ENCODE data around the gene GAS7.
A peak's percentile ranks its signal among the peaks of the same experiment; 100 is the strongest.

The GAS7 gene

GRCh38 chr17:10111907-10112452, 86.4 kb downstream of the GAS7 start:
- DNase-seq (ENCODE audit: low read depth): no peak

GRCh38 chr17:10109146-10109545, 89.3 kb downstream of the GAS7 start:
- DNase-seq (ENCODE audit: low read depth): no peak

GRCh38 chr17:10107316-10108165, 90.9 kb downstream of the GAS7 start:
- no peak for DNase-seq (ENCODE audit: low read depth)

GRCh38 chr17:10106067-10106466, 92.3 kb downstream of the GAS7 start:
- no peak for DNase-seq (ENCODE audit: low read depth)

GRCh38 chr17:10105513-10106001, 92.8 kb downstream of the GAS7 start:
- peak; percentile 45 for DNase-seq (ENCODE audit: low read depth)

GRCh38 chr17:10103712-10104111, 94.7 kb downstream of the GAS7 start:
- DNase-seq (ENCODE audit: low read depth): no peak

- DNase-seq (ENCODE audit: low read depth): no peak
These were observed 95.6 kb downstream of the GAS7 start for GRCh38 chr17:10102817-10103216.

- peak; percentile 43 for DNase-seq (ENCODE audit: low read depth)
These were observed 99.3 kb downstream of the GAS7 start for GRCh38 chr17:10099051-10099571.

- DNase-seq (ENCODE audit: low read depth): no peak
These were observed 101.8 kb downstream of the GAS7 start for GRCh38 chr17:10096596-10096995.

- peak; percentile 79 for DNase-seq (ENCODE audit: low read depth)
These were observed 103.1 kb downstream of the GAS7 start for GRCh38 chr17:10095295-10095694.

- DNase-seq (ENCODE audit: low read depth): no peak
These were observed 103.6 kb downstream of the GAS7 start for GRCh38 chr17:10094797-10095196.

GRCh38 chr17:10092595-10092994, 105.8 kb downstream of the GAS7 start:
- no peak for DNase-seq (ENCODE audit: low read depth)

- DNase-seq (ENCODE audit: low read depth): peak; percentile 13
These were observed 107.4 kb downstream of the GAS7 start for GRCh38 chr17:10091046-10091445.

GRCh38 chr17:10089196-10089804, 109.1 kb downstream of the GAS7 start:
- no peak for DNase-seq (ENCODE audit: low read depth)

GRCh38 chr17:10088444-10088843, 110.0 kb downstream of the GAS7 start:
- no peak for DNase-seq (ENCODE audit: low read depth)

GRCh38 chr17:10087355-10087754, 111.1 kb downstream of the GAS7 start:
- DNase-seq (ENCODE audit: low read depth): no peak

- DNase-seq (ENCODE audit: low read depth): no peak
These were observed 114.5 kb downstream of the GAS7 start for GRCh38 chr17:10083864-10084263.

GRCh38 chr17:10082795-10083194, 115.6 kb downstream of the GAS7 start:
- no peak for DNase-seq (ENCODE audit: low read depth)

- DNase-seq (ENCODE audit: low read depth): no peak
These were observed 116.7 kb downstream of the GAS7 start for GRCh38 chr17:10081571-10082169.

- DNase-seq (ENCODE audit: low read depth): no peak
These were observed 120.7 kb downstream of the GAS7 start for GRCh38 chr17:10077561-10078299.

- DNase-seq (ENCODE audit: low read depth): no peak
These were observed 122.5 kb downstream of the GAS7 start for GRCh38 chr17:10075919-10076318.

- DNase-seq (ENCODE audit: low read depth): no peak
These were observed 124.5 kb downstream of the GAS7 start for GRCh38 chr17:10073941-10074340.
